ENCODE measurements around the gene MLF2.

- TF ChIP-seq CTCF (IDR thresholded peaks at IDR 0.05; ENCODE audit: low read length) = no peak
- TF ChIP-seq EZH2 (optimal IDR thresholded peaks at IDR 0.05; ENCODE audit: low read depth, low read length) = no peak
These were observed 5.7 kb downstream of the MLF2 start for GRCh38 chr12:6747216-6747615.
